GM19324 (cell line): ENCODE measurements around the gene NLGN1.

Experiments used
- ATAC-seq: cut with Tn5 transposase; IDR thresholded peaks from one replicate; pipeline ENCODE4 v1.9.1; 2021; ENCODE audit warnings: mild to moderate bottlenecking, moderate library complexity; ENCODE audit not compliant: unreplicated experiment, low FRiP score

The NLGN1 gene

DNA sequence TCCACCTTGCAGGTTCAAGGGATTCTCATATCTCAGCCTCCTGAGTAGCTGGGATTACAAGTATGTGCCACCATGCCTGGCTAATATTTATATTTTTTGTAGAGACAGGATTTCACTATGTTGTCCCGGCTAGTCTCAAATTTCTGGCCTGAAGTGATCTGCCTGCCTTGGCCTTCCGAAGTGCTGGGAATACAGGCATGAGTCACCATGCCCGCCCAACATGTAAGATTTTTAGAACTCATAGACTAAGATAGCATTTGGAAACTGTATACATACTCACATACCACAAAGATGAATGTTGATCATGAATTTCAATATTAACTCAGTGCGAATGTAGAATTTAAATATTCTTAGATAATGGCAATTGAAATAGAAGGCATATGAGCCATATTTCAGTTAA, 718.9 kb downstream of the NLGN1 start:
- ATAC-seq: no peak

- ATAC-seq: no peak
These were observed 723.5 kb downstream of the NLGN1 start for GRCh38 chr3:174120997-174121396.

DNA sequence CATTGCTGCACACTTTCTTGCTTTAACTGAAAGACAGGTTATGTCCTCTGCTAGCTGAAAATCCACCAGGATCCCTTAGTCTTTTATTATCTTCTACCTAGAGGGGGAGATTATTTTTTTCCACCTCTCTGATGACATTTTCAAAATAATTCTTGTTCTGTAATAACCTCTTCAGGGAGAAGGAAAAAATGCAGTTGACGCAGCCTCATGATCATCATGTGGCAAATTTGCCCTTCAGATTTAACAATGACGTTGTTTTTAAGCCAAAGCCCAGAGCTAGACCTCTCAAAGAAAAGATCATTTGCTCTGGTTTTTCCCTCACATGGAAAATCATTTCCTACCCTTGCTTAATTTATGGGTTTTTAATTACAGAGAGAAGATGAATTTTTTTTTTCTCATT, 724.9 kb downstream of the NLGN1 start:
- no peak for ATAC-seq

DNA sequence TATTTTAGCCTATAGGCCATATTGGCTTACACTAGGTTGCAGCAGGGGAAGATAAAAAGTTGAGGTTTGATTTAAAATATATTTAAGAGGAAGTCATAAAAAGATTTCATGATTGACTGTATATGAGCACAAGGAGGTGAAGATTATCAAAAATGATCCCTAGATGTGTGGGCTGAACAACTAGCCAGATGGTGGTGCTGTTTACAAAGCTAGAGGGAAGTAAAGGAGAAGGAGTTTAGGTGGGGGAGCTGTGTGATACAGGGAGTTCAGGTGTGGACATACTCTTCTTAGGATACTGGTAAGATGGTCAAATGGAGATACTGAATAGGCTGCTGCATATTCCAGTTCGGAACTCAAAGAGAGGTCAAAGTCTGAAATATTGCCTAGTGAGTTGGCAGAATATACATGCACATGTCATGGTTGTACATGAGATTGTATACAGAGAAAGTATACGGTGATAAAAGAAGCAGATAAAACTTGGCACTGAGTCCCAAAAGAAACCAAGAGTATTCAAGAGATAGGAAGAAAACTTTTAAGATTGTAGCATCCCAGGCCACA, 727.8 kb downstream of the NLGN1 start:
- no peak for ATAC-seq

DNA sequence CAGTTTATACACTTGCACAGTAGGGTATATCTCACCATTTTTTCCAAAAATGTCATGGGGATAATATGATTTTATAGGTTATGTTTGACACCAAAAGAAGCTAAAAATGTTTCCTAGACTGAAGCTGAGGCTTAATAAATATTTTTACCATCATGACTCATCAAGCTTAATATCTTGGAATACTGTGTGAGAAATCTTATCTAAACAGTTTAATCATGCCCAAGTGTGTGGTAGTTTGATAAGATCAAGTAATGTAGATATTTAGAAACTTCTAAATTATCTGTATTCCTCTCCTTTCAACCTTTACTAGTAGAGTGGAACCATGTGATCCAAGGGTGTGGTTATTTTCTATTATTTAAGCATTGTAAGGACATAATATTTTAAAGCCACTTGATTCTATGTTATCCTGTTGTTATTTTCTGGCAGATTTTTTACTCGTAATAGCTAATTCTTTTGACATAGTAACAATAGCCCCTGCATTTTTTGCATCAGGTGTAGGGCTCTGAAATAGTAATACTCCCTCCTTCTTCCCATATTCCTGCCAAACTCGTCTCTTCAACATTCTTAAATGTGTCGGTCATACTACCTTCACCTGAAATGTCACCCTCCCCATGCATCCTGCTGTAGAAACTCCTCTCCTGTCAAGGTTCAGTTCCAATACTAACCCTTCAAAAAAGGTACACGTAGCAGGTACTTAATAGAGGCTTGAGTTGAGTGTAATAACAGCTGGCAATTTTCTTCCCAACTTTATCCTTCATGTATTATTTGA, 729.6 kb downstream of the NLGN1 start:
- no peak for ATAC-seq

DNA sequence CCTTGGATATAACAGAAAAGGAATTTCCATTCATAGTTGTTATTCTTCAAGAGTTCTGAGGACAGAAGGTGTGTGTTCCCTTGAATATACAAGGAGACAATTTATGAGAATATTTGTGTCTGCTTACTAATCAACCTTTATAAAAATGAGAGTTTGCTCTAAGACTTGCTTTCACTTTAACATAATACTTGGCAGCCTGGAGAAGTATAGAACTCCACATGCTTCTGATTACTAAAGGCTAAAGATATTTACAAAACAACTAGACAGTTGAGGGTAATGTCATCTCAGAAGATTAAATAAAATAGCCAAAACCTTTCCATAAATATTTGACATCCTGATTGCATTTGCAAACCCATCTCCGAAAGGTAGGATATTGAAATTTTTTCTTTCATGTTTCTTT, 734.5 kb downstream of the NLGN1 start:
- no peak for ATAC-seq

GRCh38 chr3:174132421-174133042, 735.0 kb downstream of the NLGN1 start:
- ATAC-seq: no peak

- no peak for ATAC-seq
These were observed 748.5 kb downstream of the NLGN1 start for GRCh38 chr3:174146008-174146407.

DNA sequence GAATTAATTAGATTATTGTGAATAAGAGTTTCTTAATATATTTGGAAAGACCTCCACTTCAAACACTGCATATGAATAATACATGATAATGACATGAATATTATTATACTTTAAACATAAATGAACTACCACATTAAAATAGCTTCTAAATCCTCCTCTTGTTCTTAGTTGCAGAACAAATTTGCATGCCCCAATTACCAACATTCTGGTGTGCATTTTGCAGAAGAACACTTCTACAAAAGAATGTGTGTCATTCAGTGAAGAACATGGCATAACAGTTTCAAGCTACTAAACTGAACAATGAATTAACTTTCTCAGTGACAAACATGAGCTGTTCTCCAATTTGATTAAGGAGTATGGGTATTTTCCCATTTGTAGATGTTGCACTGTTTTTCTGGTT, 750.3 kb downstream of the NLGN1 start:
- ATAC-seq: no peak

- no peak for ATAC-seq
These were observed 756.3 kb downstream of the NLGN1 start for GRCh38 chr3:174153871-174154270.

DNA sequence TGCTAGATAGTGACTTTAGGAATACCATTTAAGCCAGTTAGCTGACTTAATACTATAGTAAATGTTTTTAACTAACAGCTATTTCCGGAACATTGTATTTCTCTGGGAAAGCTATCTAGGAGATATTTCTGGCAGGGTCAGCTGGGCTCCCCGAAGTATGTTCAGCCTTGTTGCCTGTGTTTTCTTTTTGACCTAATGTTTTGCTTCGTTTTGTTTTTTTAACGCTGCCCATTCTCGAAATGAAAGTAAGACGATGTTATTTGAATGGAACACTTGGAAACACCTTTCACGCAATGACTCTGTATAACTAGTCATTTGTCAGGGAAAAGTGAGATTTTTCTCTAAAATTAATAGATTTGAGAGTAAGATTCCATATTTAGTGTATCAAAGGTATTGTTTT, 758.7 kb downstream of the NLGN1 start:
- no peak for ATAC-seq

DNA sequence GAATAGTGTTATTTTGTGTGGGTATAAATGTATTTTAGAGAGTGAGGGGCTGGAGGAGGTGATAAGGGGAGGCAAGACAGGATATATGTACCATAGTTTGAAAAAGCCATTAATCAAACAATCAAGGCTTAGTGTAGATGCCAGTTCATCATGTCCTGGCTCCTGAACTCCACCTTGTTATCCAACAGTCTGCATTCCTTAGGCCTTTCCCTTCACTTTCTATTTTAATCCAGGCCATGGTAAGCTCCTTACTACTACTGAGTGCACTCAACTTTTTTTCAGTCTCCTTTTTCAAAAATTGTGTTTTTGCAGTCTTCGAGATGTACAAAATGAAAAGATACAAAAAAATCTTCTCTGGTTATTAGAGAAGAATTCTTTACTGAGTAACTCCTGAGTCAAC, 761.1 kb downstream of the NLGN1 start:
- no peak for ATAC-seq

DNA sequence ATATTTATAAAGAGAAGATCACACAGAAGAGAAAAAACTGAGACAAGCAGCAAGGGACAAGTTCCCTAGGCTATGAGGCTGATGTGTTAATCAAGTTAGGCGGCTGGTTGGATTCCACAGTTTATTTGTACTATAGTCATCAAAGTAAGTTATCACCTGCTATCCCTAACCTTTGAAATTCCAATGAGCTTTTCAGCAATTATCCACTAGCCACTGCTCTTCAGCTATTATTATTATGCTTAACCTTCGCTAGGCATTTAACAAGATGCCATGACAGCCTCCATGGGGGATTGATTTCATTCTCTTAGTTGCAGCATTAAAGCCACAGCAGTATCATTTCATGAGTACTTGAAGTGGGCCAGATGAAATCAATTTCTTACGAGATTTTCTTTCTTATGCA, 762.1 kb downstream of the NLGN1 start:
- ATAC-seq: no peak

DNA sequence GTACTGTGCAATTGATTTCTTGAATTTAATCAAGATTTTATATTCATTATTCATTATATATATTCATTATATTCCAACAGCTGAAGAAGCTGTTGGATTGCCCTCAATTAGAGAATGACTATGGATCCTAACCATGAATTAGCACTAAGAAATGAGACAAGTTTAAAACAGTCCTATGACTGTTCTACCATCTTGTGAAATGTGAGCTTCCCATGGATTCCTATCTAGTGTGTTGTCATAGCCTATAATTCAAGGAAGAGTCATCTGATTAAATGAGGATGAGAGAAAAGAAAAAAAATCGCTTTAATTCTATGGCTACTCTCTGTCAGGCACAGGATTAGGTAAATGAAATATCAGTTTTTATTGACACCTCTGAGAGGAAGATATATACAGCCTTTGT, 765.0 kb downstream of the NLGN1 start:
- no peak for ATAC-seq

DNA sequence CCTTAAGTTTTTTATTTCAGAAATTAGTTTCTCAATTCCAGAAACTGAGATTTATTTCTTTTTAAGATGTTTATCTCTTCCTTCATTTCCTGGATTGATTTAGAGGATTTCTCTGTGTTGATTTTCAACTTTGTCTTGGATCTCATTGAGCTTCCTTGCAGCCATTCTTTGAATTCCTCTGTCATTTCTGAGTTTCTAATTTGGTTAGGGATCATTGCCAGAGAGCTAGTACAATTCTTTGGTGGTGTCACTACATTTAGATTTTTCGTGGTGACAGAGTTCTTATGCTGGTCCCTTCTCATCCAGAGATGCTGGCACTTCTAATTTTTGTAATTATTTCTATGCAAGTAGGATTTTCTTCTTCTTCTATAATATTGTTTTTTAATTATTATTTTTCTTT, 770.5 kb downstream of the NLGN1 start:
- ATAC-seq: no peak

- no peak for ATAC-seq
These were observed 771.2 kb downstream of the NLGN1 start for GRCh38 chr3:174168538-174169254.

- no peak for ATAC-seq
These were observed 772.2 kb downstream of the NLGN1 start for GRCh38 chr3:174169736-174170135.

GRCh38 chr3:174170248-174170647, 772.7 kb downstream of the NLGN1 start:
- ATAC-seq: no peak

- ATAC-seq: no peak
These were observed 788.9 kb downstream of the NLGN1 start for GRCh38 chr3:174186377-174186989.

DNA sequence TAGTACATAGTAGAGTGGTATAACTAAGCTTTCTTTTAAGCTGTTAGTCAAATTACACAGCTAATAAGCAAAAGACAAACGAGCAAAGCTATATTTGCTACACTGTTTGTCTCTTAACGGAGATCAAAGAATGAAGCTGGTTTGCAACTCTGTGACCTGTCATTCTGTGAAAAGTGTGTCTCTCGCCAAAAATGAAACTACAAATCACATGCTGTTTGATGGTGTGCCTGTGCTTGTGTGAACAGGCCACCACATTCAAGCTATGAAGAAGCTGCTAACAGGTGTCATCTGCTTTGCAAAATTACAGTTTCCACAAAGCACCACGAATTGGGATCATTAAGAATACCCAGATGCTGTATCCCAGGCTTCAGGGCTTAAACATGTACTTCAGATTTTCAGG, 793.8 kb downstream of the NLGN1 start:
- ATAC-seq: no peak

GRCh38 chr3:174191895-174192294, 794.4 kb downstream of the NLGN1 start:
- no peak for ATAC-seq
